Spleen (tissue), 11 donors: ENCODE measurements around the gene AHCYL2. TPM values are rescaled to one million over a fixed set of nuclear protein-coding genes. Genes with fewer than 3 reads are reported as not detected.

Experiments
- DNase-seq: peaks from one replicate; pipeline ENCODE4 v3.0.0-alpha.2; 2020
- H3K27ac ChIP-seq, 8 donors: fragments of 200-600 bp; sonication (generic) in 7 of 8; 1 replicate in 4 of 8; 2 replicates in 4 of 8; pipeline versions ENCODE4 v1.5.0 to v1.8.0; 2016 to 2021; ENCODE audit warnings: inconsistent platforms in 4 of 8, mild to moderate bottlenecking in 4 of 8, moderate library complexity in 1 of 8
- H3K27me3 ChIP-seq, 7 donors: fragments of 200-600 bp; sonication (generic) in 6 of 7; replicated peaks in 1 of 7; 1 replicate in 4 of 7; 2 replicates in 3 of 7; pipeline versions ENCODE4 v1.5.0 to v1.8.0; 2016 to 2021; ENCODE audit warnings: inconsistent platforms in 3 of 7, mild to moderate bottlenecking in 1 of 7
- H3K36me3 ChIP-seq, 6 donors: fragments of 200-600 bp; sonication (generic) in 5 of 6; 1 replicate in 4 of 6; 2 replicates in 2 of 6; pipeline versions ENCODE4 v1.5.0 to v1.8.0; 2016 to 2021; ENCODE audit warnings: inconsistent platforms in 2 of 6
- H3K4me1 ChIP-seq, 6 donors: fragments of 200-600 bp; sonication (generic) in 5 of 6; 1 replicate in 3 of 6; 2 replicates in 3 of 6; pipeline versions ENCODE4 v1.5.0 to v1.8.0; 2016 to 2021; ENCODE audit warnings: inconsistent platforms in 3 of 6
- H3K4me3 ChIP-seq, 8 donors: fragments of 200-600 bp; sonication (generic) in 7 of 8; 1 replicate in 4 of 8; 2 replicates in 4 of 8; pipeline versions ENCODE4 v1.5.0 to v1.8.0; 2016 to 2021; ENCODE audit warnings: inconsistent platforms in 4 of 8, mild to moderate bottlenecking in 4 of 8, moderate library complexity in 2 of 8
- H3K9me3 ChIP-seq, 8 donors: fragments of 200-600 bp; sonication (generic) in 7 of 8; 1 replicate in 4 of 8; 2 replicates in 4 of 8; pipeline versions ENCODE4 v1.5.0 to v1.8.0; 2016 to 2021; ENCODE audit warnings: inconsistent platforms in 4 of 8
- CTCF ChIP-seq, 11 experiments: fragments of 200-600 bp in 7 of 11; fragments of 450-650 bp in 4 of 11; sonication (generic) in 4 of 11; IDR thresholded peaks in 8 of 11; conservative IDR thresholded peaks in 3 of 11; 1 replicate in 7 of 11; 2 replicates in 4 of 11; pipeline versions ENCODE4 v1.4.0 to v1.8.0; 2016 to 2021; ENCODE audit warnings: antibody characterized with exemption in 11 of 11, inconsistent platforms in 4 of 11, mild to moderate bottlenecking in 1 of 11
- POLR2A ChIP-seq, 3 donors: fragments of 450-650 bp; IDR thresholded peaks; one replicate each; pipeline ENCODE4 v1.5.1; 2017; ENCODE audit warnings: antibody characterized with exemption in 3 of 3, mild to moderate bottlenecking in 1 of 3
- POLR2AphosphoS5 ChIP-seq, 3 donors: sonication (generic); formaldehyde crosslinking; IDR thresholded peaks; one replicate each; pipeline ENCODE4 v1.5.1; 2017; ENCODE audit warnings: antibody characterized with exemption in 3 of 3
- WGBS, 5 donors: extraction: QIAGEN DNeasy Blood & Tissue Kit in 3 of 5; methylation state at CpG; one replicate each; pipeline versions ENCODE4 v1.1.5 to v1.1.7; 2013 to 2018; 5-methylcytosine and 5-hydroxymethylcytosine counted together
- intact Hi-C: fragments of 100-400 bp; cut with DNase I; formaldehyde crosslinking; loops from one replicate; pipeline ENCODE4 v1.15.0; 2023; ENCODE audit warnings: low total_unique reads
- polyA plus RNA-seq, 3 donors: library from polyadenylated mRNA; stranded (reverse); fragments of 200-250 nt; gene quantifications; one replicate each; pipeline ENCODE4 v1.2.1, GENCODE V29; 2013
- total RNA-seq, 7 donors: library from RNA; depleted of rRNA in 3 of 7; stranded (reverse); fragments of >200 nt in 3 of 7; fragmentation: NEBNext Ultra II Directional in 4 of 7; extraction: Animal tissue kit (Norgen Biotek cat#: 25700) in 4 of 7; gene quantifications; one replicate each; pipeline versions ENCODE4 v1.1.0 to v1.2.1, GENCODE V29; 2016 to 2021
- donor health status: healthy with polysubstance abuse.
- donor health status: DM: no; HTN: no; CAD: no; lungs with moderate emphysema.
- donor health status: DM: no; HTN: no; CAD: no.
- donor health status: Bipolar disorder and iron deficiency.
- donor health status: healthy.
- donor health status: DM: no; HTN: no; CAD: no.
- donor health status: DM: yes; HTN: yes; CAD: no.

Gene AHCYL2
- total and polyA plus RNA-seq, 10 donors: 3.1 to 20.1 (median 17.8) TPM

DNA sequence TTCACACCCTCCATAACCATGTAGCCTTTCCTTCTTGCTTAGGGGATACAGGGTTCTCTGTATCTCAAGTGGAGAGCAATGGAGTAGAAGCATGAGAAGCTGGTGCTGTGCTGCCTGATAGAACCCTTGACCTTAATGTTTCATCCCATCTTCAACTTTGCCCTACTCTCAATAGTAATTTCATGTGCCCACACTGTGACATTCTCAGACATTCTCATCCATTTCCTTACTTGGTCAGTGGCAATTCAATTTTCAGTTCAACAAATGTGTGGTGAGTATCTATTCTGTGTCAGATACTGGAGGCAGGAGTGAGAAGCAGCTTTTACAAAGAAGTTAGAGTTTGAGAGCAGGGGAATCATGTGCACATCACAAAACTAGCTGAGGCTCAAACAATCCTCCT, 225.5 kb downstream of the AHCYL2 start:
- H3K27ac ChIP-seq: no peak overlapping the region
- TF ChIP-seq CTCF (IDR thresholded peaks at IDR 0.05 in 8 of 11, conservative IDR thresholded peaks at IDR 0.05 in 3 of 11) (no peak), POLR2AphosphoS5 (IDR thresholded peaks at IDR 0.05) (no peak), POLR2A (IDR thresholded peaks at IDR 0.05) (no peak)
- H3K4me1 ChIP-seq: no peaks in the 10 kb centered on the region
- no peak for DNase-seq
- intact Hi-C loops: no loop called here
- no peak overlapping the region for H3K4me3 ChIP-seq
- H3K9me3 ChIP-seq: peaks cover 0 to 18% (median 14%) of the 10 kb centered on the region in 8 donors
- H3K27me3 ChIP-seq: no peaks in the 10 kb centered on the region
- H3K36me3 ChIP-seq: no peaks in the 10 kb centered on the region

DNA sequence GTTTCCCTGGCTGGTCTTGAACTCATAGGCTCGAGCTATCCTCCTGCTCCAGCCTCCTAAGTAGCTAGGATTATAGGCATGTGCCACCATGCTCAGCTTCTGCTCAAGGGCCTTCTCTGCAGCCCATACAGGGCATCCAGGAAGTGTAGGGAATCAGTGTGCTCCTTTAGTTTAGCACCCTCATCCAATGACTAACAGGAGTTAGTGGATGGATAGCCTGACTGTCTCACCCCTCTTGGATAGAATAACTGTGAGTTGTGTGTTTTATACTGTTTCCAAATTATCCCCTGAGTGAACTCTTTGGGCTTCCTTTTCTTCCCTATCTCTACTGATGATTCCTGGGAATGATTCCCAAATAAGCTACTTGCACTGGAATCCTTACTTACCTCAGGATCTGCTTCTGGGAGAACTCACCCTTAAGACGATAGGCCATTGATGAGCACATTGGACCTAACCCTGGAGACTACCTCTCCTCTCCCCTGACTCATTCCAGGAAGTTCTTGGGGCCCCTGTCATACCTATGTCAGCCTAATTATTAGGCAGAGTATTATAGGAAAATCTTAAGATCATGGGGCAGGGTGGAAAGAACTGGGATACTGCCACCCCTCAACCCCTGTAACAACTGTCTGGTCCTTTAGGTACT, 227.9 kb downstream of the AHCYL2 start:
- H3K27me3 ChIP-seq: no peaks in the 10 kb centered on the region
- H3K9me3 ChIP-seq: peaks cover 0 to 18% (median 14%) of the 10 kb centered on the region in 8 donors
- no peaks in the 10 kb centered on the region for H3K4me1 ChIP-seq
- intact Hi-C loops: no loop called here
- H3K27ac ChIP-seq: no peak overlapping the region
- H3K36me3 ChIP-seq: no peaks in the 10 kb centered on the region
- no peak overlapping the region for H3K4me3 ChIP-seq
- DNase-seq: no peak
- 82 to 92% (median 89%) methylated on average over 2 of the region's 2 CpGs for WGBS, 5 donors
- TF ChIP-seq CTCF (IDR thresholded peaks at IDR 0.05 in 8 of 11, conservative IDR thresholded peaks at IDR 0.05 in 3 of 11) (no peak), POLR2AphosphoS5 (IDR thresholded peaks at IDR 0.05) (no peak), POLR2A (IDR thresholded peaks at IDR 0.05) (no peak)

GRCh38 chr7:129453510-129454248, 228.8 kb downstream of the AHCYL2 start:
- TF ChIP-seq CTCF (IDR thresholded peaks at IDR 0.05 in 8 of 11, conservative IDR thresholded peaks at IDR 0.05 in 3 of 11): no peak
- TF ChIP-seq POLR2AphosphoS5 (IDR thresholded peaks at IDR 0.05): no peak
- TF ChIP-seq POLR2A (IDR thresholded peaks at IDR 0.05): no peak
- Histone ChIP-seq H3K9me3 (peaks cover 0 to 10% (median 7%) of the 10 kb centered on the region in 8 donors), H3K4me3 (no peak overlapping the region), H3K36me3 (peaks cover 0 to 8% (median 0%) of the 10 kb centered on the region in 6 donors), H3K4me1 (no peaks in the 10 kb centered on the region), H3K27ac (no peak overlapping the region), H3K27me3 (no peaks in the 10 kb centered on the region)
- intact Hi-C loops: no loop called here
- 82 to 100% (median 95%) methylated on average over 1 of the region's 1 CpG for WGBS, 5 donors
- DNase-seq: no peak

GRCh38 chr7:129454249-129454551, 229.4 kb downstream of the AHCYL2 start:
- no peaks in the 10 kb centered on the region for H3K4me1 ChIP-seq
- no peak for TF ChIP-seq POLR2AphosphoS5 (IDR thresholded peaks at IDR 0.05)
- no peak for TF ChIP-seq CTCF (IDR thresholded peaks at IDR 0.05 in 8 of 11, conservative IDR thresholded peaks at IDR 0.05 in 3 of 11)
- no peak for TF ChIP-seq POLR2A (IDR thresholded peaks at IDR 0.05)
- no peak overlapping the region for H3K4me3 ChIP-seq
- intact Hi-C loops: no loop called here
- H3K27me3 ChIP-seq: no peaks in the 10 kb centered on the region
- no peak overlapping the region for H3K27ac ChIP-seq
- no peak for DNase-seq
- WGBS, 5 donors: 89 to 96% (median 93%) methylated on average over 4 of the region's 4 CpGs
- H3K9me3 ChIP-seq: peaks cover 0 to 4% (median 2%) of the 10 kb centered on the region in 8 donors
- peaks cover 0 to 9% (median 0%) of the 10 kb centered on the region in 6 donors for H3K36me3 ChIP-seq
